Neural progenitor cell (in vitro differentiated cells): ENCODE results near the gene EPHA1.

Source experiments
- CTCF ChIP-seq: fragments of 200-600 bp; sonication (generic); IDR thresholded peaks from 2 replicates; pipeline ENCODE4 v1.5.1; 2017; ENCODE audit warnings: antibody characterized with exemption, mild to moderate bottlenecking
- EZH2 ChIP-seq: fragments of 200-600 bp; sonication (generic); IDR thresholded peaks from 2 replicates; pipeline ENCODE4 v1.6.1; 2017; ENCODE audit warnings: antibody characterized with exemption, mild to moderate bottlenecking, moderate library complexity

- no peak for TF ChIP-seq CTCF
- no peak for TF ChIP-seq EZH2
These were observed 27.1 kb downstream of the EPHA1 start for GRCh38 chr7:143381427-143382125.
